Measurements from ENCODE around the gene ANKS1B.

The ANKS1B gene

DNA sequence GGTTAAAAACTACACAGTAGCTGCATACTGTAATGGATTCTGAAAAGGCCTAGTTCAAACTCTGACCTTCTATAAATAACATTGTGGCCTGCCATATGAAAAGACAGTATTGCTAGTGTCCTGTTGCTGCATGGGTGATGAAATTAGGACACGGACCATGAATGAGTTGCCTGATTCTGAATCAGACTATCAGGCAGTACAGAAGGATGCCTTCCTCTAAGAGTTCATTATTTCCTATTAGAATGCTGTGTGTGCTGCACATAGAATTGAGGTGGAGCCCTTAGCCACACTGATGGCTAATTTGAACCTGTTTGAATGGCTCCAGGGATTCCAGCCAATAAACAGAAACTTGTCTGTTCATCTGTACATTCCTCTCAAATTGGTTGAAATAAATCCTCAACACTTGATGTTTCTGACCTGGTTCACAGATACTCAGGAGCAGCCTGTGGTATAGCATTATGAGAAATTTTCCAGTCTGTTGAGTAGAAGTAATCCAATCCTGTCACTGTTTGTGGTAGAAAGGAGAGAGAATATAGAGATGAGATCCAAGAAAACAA, 856.4 kb downstream of the ANKS1B start:
- Mint-ChIP-seq H3K4me1 (no peaks in the 10 kb centered on the region), H3K27me3 (no peaks in the 10 kb centered on the region), H3K9me3 (no peaks in the 10 kb centered on the region), H3K36me3 (ENCODE audit: low read depth) (no peaks in the 10 kb centered on the region), H3K27ac (no peak overlapping the region), H3K4me3 (no peak overlapping the region)
- DNase-seq (no peak), ATAC-seq (no peak)

DNA sequence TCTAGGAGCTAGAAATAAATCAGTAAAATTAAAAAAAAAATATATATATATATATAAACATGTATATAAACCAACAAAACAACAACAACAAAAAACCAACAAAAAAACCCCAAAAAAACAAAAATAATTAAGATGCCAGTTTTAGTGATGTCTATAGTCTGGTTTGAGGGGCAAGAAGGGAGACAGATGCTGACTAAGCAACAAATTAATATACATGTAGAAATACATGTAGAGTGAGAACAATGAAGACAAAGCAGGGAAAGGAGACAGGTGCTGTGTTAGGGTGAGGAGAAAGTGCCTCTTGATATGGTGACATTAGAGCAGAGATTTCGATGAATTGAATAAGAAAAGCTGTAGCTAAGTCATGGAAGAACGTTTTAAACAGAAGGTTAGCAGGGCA, 861.8 kb downstream of the ANKS1B start:
- H3K4me1 Mint-ChIP-seq, result no peaks in the 10 kb centered on the region
- no peaks in the 10 kb centered on the region for H3K36me3 Mint-ChIP-seq (ENCODE audit: low read depth)
- no peaks in the 10 kb centered on the region for H3K27me3 Mint-ChIP-seq
- ATAC-seq, result no peak
- no peaks in the 10 kb centered on the region for H3K9me3 Mint-ChIP-seq
- H3K4me3 Mint-ChIP-seq, result no peak overlapping the region
- H3K27ac Mint-ChIP-seq, result no peak overlapping the region
- no peak for DNase-seq

DNA sequence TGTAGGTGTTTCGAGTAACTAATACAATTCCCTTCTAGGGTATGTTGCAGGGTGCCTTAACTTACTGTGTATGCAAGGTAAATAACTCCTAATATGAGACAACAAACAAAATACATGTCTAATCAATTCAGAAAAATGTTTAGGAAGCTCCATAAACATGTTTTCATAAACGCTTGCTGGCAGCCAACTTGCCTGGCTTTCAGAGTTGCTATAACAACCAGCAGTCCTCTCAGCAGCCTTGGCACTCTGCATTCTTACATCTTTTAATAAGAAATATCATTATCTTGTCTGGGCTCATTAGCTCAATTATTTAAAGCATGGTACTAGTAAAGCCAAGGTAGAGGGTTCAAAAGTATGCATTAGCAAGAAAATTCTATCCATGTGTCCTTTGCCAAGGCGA, 862.2 kb downstream of the ANKS1B start:
- H3K36me3 Mint-ChIP-seq (ENCODE audit: low read depth), result no peaks in the 10 kb centered on the region
- DNase-seq, result no peak
- no peak overlapping the region for H3K27ac Mint-ChIP-seq
- H3K4me1 Mint-ChIP-seq, result no peaks in the 10 kb centered on the region
- no peaks in the 10 kb centered on the region for H3K9me3 Mint-ChIP-seq
- no peak for ATAC-seq
- no peaks in the 10 kb centered on the region for H3K27me3 Mint-ChIP-seq
- H3K4me3 Mint-ChIP-seq, result no peak overlapping the region

DNA sequence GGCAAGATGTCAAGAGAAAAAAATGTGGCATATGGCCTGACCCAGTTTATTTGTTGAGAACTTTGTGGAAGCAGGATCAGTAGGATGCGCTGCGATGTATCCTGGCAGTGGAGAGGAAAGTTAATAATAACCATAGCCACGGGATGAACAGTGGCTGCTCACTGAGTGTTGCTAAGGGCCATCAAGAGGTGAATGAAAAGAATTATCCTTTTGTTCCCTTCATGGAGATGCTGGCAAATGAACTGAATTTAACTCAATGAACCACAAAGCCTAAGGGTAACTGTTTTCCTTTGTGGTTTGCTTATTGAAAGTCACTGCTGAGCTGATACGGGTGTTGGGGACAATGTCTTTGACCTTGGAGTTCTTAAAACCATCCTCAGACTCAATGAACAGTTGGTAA, 863.2 kb downstream of the ANKS1B start:
- Mint-ChIP-seq H3K4me1 (no peaks in the 10 kb centered on the region), H3K27me3 (no peaks in the 10 kb centered on the region), H3K4me3 (no peak overlapping the region), H3K36me3 (ENCODE audit: low read depth) (no peaks in the 10 kb centered on the region), H3K9me3 (no peaks in the 10 kb centered on the region), H3K27ac (no peak overlapping the region)
- no peak for ATAC-seq
- DNase-seq, result no peak

DNA sequence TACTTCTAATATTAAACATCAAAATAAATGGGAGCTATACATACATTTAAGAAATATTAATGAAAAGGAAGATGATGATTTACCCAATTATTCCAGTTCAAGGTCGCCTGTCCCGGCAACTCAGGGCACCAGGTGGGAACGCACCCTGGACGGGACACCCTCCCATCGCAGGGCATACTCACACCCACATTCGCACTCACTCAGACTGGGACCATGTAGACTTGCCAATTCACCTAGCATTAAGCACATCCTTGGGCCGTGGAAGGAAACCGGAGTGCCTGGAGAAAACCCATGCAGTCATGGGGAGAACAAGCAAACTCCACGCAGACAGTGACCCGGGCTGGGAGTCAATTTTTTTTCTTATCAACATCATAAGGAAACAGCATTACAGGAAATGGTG, 864.8 kb downstream of the ANKS1B start:
- no peaks in the 10 kb centered on the region for H3K27me3 Mint-ChIP-seq
- no peak overlapping the region for H3K4me3 Mint-ChIP-seq
- no peak for DNase-seq
- no peak overlapping the region for H3K27ac Mint-ChIP-seq
- H3K9me3 Mint-ChIP-seq, result no peaks in the 10 kb centered on the region
- no peaks in the 10 kb centered on the region for H3K4me1 Mint-ChIP-seq
- ATAC-seq, result no peak
- no peaks in the 10 kb centered on the region for H3K36me3 Mint-ChIP-seq (ENCODE audit: low read depth)

DNA sequence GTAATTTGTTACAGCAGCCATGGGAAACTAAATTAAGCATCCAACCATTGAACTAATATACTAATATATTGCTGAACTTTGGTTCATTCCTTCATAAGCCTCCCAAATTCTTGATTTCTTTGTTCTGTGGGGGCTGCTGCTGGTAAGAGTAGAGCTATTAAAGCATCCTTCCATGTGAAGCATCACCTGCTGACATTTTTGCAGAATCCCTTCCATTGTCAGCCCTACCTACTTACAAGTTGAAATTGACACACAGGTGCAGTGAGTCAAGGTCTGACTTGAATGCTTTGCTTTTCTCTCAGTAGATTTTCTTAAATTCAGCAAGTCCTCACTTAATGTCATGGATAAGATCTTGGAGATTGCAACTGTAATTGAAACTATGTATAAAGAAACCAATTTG, 865.3 kb downstream of the ANKS1B start:
- no peak overlapping the region for H3K27ac Mint-ChIP-seq
- H3K4me1 Mint-ChIP-seq, result no peaks in the 10 kb centered on the region
- H3K9me3 Mint-ChIP-seq, result no peaks in the 10 kb centered on the region
- H3K4me3 Mint-ChIP-seq, result no peak overlapping the region
- no peak for ATAC-seq
- no peak for DNase-seq
- no peaks in the 10 kb centered on the region for H3K27me3 Mint-ChIP-seq
- no peaks in the 10 kb centered on the region for H3K36me3 Mint-ChIP-seq (ENCODE audit: low read depth)

DNA sequence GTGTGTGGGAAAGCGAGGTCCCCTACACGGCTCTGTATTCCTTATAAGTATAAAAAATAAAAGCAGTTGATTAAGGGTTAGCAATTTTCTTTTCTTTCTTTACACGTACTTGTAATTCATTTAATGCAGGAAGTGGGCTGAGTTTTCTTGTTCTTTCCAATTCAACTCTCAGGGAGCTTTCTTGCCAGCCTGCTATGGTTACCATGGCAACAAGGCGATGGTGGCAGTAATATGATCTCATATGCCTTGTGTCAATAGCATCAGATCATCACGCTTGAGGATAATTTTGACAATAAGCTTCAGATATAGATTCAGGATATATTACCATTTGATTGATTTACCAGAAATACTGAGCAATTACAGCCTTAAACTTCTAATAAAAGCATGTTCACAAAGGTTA, 873.1 kb downstream of the ANKS1B start:
- no peaks in the 10 kb centered on the region for H3K9me3 Mint-ChIP-seq

DNA sequence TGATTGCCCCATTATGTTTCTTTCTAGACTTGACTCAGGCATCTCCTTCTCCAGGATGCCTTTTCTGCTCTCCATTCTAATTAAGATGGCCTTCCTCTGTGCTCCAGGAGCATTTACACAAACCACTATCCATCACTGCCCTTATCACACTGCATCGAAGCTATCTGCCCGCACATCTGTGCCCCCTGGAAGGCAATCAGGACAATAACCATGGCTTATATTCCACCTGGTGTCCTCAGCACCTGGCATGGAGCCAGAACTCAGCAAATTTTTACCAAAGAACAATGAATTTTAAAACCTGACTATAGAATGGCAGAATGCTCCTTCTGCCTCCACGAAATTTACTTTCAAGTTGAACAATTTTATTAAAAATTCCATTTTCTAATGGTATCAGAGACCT, 873.9 kb downstream of the ANKS1B start:
- Mint-ChIP-seq H3K4me3 (no peak overlapping the region), H3K27me3 (peaks cover 2% of the 10 kb centered on the region), H3K27ac (no peak overlapping the region), H3K36me3 (ENCODE audit: low read depth) (no peaks in the 10 kb centered on the region), H3K9me3 (no peaks in the 10 kb centered on the region), H3K4me1 (no peaks in the 10 kb centered on the region)
- DNase-seq (no peak), ATAC-seq (no peak)

More for the DNA sequence above, 873.1 kb downstream of the ANKS1B start:
- Mint-ChIP-seq H3K4me1 (no peaks in the 10 kb centered on the region), H3K36me3 (ENCODE audit: low read depth) (no peaks in the 10 kb centered on the region), H3K4me3 (no peak overlapping the region), H3K27me3 (peaks cover 2% of the 10 kb centered on the region), H3K27ac (no peak overlapping the region)
- no peak for ATAC-seq
- DNase-seq, result no peak

DNA sequence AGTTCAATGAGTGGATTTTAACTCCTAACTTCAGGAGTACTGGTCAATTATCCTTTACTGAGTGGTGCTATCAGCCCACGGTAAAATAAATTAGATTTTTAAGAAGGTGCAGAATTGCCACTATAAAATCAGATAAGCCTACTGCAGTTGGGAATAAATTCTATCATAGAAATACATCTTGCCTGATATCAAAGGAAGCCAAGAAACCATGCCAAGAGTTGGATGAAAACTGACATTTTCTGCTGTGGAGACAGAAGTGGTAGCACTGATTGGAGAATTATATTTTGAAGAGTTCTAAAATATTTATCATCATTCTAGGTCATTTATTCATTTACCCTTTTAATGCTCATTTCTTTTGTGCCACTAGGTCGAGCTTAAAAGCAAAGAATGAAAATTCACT, 874.5 kb downstream of the ANKS1B start:
- Mint-ChIP-seq H3K4me1 (no peaks in the 10 kb centered on the region), H3K27me3 (peaks cover 2% of the 10 kb centered on the region), H3K36me3 (ENCODE audit: low read depth) (no peaks in the 10 kb centered on the region), H3K4me3 (no peak overlapping the region), H3K27ac (no peak overlapping the region), H3K9me3 (no peaks in the 10 kb centered on the region)
- DNase-seq (no peak), ATAC-seq (no peak)

DNA sequence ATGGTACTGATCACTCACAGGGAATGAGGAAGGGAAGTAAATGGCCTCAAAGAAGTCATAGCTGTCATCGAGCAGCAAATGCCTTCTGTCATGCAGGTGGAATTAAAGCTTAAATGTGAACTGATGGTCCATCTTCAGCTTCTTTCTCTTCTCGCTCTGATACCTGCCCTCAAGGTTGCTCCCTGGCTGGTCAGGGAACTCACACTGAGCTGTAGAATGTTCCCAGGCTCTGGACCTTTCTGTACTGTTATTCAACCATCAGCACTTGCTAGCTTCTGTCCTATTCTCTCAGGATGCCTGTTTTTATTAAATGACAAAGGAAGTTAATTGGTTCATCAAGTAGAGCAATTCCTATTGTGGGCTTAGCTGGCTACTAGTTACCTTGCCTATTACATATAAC, 875.8 kb downstream of the ANKS1B start:
- no peak for ATAC-seq
- Mint-ChIP-seq H3K4me1 (no peaks in the 10 kb centered on the region), H3K4me3 (no peak overlapping the region), H3K27ac (no peak overlapping the region), H3K9me3 (no peaks in the 10 kb centered on the region), H3K36me3 (ENCODE audit: low read depth) (no peaks in the 10 kb centered on the region), H3K27me3 (peaks cover 2% of the 10 kb centered on the region)
- no peak for DNase-seq

DNA sequence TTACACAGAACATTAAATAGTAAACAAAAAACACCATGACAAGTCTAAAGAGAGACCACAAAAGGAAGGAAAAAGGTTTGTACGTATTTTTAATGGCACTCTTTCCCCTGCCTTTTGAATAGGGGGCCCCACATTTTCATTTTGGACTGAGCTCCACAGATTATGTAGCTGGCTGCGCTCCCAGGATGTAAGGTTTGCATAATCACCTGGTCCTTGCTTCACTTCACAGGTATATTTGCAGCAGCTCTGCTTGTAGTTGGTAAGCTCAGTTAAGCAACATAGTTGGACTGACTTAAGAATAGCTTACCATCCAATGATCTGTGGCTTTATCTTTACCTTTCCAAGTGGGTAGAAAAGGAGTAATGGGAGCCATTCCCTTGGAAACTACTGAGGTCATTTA, 885.0 kb downstream of the ANKS1B start:
- Mint-ChIP-seq H3K4me3 (no peak overlapping the region), H3K27ac (no peak overlapping the region), H3K27me3 (peaks cover 2% of the 10 kb centered on the region), H3K9me3 (no peaks in the 10 kb centered on the region), H3K4me1 (no peaks in the 10 kb centered on the region), H3K36me3 (ENCODE audit: low read depth) (no peaks in the 10 kb centered on the region)
- no peak for ATAC-seq
- DNase-seq, result no peak

DNA sequence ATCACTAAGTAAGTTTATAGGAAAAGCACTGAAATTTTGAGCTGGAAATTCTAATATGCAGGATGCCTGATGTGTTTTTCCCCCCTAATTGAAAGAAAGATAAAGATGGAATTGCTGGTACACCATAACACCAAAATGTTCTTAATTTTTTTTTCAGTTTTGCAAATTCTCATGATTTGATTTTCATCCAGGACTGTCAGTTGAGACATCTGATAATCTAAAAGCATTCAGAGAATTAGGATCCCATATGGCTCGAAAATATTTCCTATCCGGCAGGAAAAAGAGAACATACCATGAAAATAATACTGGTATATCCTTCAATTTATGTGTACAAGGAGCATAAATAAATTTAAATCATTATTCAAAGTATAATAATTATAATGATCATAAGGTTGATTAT, 887.6 kb downstream of the ANKS1B start:
- Mint-ChIP-seq H3K36me3 (ENCODE audit: low read depth) (no peaks in the 10 kb centered on the region), H3K27me3 (peaks cover 2% of the 10 kb centered on the region), H3K4me3 (no peak overlapping the region), H3K4me1 (no peaks in the 10 kb centered on the region), H3K9me3 (peaks cover 4% of the 10 kb centered on the region), H3K27ac (no peak overlapping the region)
- DNase-seq (no peak), ATAC-seq (no peak)

DNA sequence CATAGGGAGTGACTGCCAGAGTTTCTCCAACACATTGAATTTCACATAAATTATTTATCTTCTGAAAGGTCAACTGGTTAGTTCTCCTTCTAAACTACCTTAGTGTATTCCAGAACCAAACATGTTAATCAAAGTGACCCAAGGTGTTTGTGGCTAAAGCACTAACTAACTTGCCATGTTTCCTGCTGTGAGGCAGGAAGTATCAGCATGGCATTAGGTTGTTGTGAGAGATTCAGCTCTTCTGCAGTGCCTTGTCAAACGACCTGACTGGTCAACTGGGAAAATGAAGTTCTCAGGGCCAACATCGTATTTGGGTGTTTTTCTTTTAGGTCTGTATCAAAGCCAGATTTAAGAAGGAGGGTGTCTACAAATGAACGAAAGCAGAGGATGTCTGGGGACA, 891.6 kb downstream of the ANKS1B start:
- H3K9me3 Mint-ChIP-seq, result peaks cover 4% of the 10 kb centered on the region

DNA sequence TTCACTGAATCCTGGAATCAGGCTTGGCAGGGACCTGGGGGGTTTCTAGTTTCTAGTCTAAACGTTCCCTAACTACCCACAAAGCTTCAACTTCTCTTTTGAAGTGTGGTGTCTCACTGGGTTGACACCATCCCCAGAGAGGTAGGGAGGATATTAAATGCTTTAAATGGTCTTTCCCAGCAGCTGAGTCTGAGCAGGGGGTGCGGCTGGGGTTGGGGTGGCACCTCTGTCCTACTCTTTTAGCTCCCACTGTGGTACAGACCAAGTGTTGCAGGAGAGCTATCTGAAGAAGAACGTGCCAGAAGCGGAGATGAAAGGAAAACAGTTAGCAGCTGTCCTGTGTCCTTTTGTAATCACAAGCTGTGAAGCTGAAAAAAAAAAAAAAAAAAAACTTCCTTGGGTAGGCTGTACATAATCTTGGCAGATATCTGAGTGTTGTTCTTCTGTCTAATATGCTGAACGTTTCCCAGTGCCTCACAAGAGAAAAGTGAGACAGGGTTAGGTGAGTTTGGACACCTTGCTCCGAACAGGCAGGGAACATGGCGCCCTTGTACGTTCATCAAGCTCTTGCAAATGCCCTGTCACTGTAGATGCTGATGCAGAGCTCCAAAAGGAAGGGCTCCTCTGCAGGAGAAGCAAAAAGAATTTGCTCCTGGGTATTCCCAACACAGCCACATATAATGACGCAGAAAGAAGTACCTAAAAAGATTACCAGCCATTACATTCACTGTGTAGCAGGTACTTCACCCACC, 892.5 kb downstream of the ANKS1B start:
- H3K4me1 Mint-ChIP-seq, result no peaks in the 10 kb centered on the region
- peaks cover 2% of the 10 kb centered on the region for H3K27me3 Mint-ChIP-seq
- peaks cover 4% of the 10 kb centered on the region for H3K9me3 Mint-ChIP-seq
- no peak overlapping the region for H3K27ac Mint-ChIP-seq
- H3K36me3 Mint-ChIP-seq (ENCODE audit: low read depth), result no peaks in the 10 kb centered on the region
- H3K4me3 Mint-ChIP-seq, result no peak overlapping the region
- no peak for ATAC-seq
- DNase-seq, result no peak

More for the DNA sequence above, 891.6 kb downstream of the ANKS1B start:
- no peak overlapping the region for H3K4me3 Mint-ChIP-seq
- peaks cover 2% of the 10 kb centered on the region for H3K27me3 Mint-ChIP-seq
- no peaks in the 10 kb centered on the region for H3K4me1 Mint-ChIP-seq
- DNase-seq (no peak), ATAC-seq (no peak)
- H3K27ac Mint-ChIP-seq, result no peak overlapping the region
- no peaks in the 10 kb centered on the region for H3K36me3 Mint-ChIP-seq (ENCODE audit: low read depth)

DNA sequence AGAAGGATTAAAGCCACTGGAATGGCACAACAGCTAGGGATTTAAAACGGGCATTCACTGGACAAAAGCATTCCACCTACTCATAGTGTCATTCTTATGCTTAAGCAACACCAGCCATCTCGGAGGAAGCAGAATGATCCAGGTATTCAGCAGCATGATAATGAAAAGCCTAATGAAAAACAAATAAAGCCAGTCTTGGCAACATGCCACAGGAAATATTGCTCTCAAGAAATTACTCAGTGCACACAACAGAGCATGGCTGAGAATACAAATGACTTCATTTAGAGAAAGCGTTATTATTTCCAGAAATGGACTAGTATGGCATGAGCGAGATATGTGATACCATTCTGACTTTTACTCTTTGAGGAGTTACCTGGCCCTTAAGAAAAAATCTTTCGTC, 897.5 kb downstream of the ANKS1B start:
- H3K9me3 Mint-ChIP-seq, result no peaks in the 10 kb centered on the region
- DNase-seq, result no peak
- peaks cover 2% of the 10 kb centered on the region for H3K27me3 Mint-ChIP-seq
- H3K4me1 Mint-ChIP-seq, result no peaks in the 10 kb centered on the region
- no peaks in the 10 kb centered on the region for H3K36me3 Mint-ChIP-seq (ENCODE audit: low read depth)
- ATAC-seq, result no peak
- H3K4me3 Mint-ChIP-seq, result no peak overlapping the region
- H3K27ac Mint-ChIP-seq, result no peak overlapping the region

DNA sequence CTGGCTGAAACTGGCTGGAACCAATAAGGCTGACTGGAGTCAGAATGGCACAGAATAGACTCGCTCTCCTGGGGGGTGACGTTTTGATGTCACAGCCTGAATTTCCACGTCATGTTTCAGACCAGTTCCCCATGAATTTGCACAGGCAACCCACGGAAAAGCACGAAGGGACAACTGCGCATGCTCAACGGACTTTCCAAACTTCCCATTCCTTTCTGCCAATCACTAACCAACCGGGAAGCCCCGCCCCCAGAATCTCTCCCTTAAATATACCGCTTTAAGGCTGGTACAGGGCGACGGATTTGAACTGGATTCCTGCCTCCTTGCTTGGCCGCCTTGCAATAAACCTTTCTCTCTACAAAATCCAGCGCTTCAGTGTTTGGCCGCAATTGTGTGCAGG, 904.9 kb downstream of the ANKS1B start:
- no peak overlapping the region for H3K27ac Mint-ChIP-seq
- no peak for ATAC-seq
- H3K4me3 Mint-ChIP-seq, result no peak overlapping the region
- no peaks in the 10 kb centered on the region for H3K27me3 Mint-ChIP-seq
- no peaks in the 10 kb centered on the region for H3K36me3 Mint-ChIP-seq (ENCODE audit: low read depth)
- no peaks in the 10 kb centered on the region for H3K9me3 Mint-ChIP-seq
- no peak for DNase-seq
- H3K4me1 Mint-ChIP-seq, result no peaks in the 10 kb centered on the region

Data from activated naive CD8-positive, alpha-beta T cell treated with anti-CD3 and anti-CD28 coated beads, Interleukin-2, amount 50 U/mL, for 24 hours (primary cell).